GM21526 (cell line): ENCODE measurements around the gene AK1.
"Not testable (repeated sequence)": the region's sequence is repeated elsewhere in the genome, so short reads cannot be mapped to it uniquely, and the experiment has no call there.

ENCODE experiments used
- ATAC-seq: cut with Tn5 transposase; IDR thresholded peaks from one replicate; pipeline ENCODE4 v1.9.1; 2021; ENCODE audit warnings: moderate library complexity; ENCODE audit not compliant: unreplicated experiment, low FRiP score

Gene AK1

GRCh38 chr9:127885508-127886281 is 8.2 kb upstream of the AK1 start:
- ATAC-seq: no peak

- ATAC-seq: no peak
Observed at GRCh38 chr9:127884976-127885490, 7.6 kb upstream of the AK1 start.

GRCh38 chr9:127884427-127884911 is 7.0 kb upstream of the AK1 start:
- ATAC-seq: no peak

GRCh38 chr9:127883959-127884358 is 6.5 kb upstream of the AK1 start:
- ATAC-seq: no peak

GRCh38 chr9:127881715-127882114 is 4.2 kb upstream of the AK1 start:
- ATAC-seq: not testable (repeated sequence)

- no peak for ATAC-seq
Observed at GRCh38 chr9:127880143-127880542, 2.7 kb upstream of the AK1 start.

- ATAC-seq: no peak
Observed at GRCh38 chr9:127878652-127879390, 1.3 kb upstream of the AK1 start.

GRCh38 chr9:127878001-127878651 is 651 bp upstream of the AK1 start:
- no peak for ATAC-seq

GRCh38 chr9:127876764-127877562 is 512 bp downstream of the AK1 start:
- ATAC-seq: no peak

- no peak for ATAC-seq
Observed at GRCh38 chr9:127876026-127876763, 1.3 kb downstream of the AK1 start.

- no peak for ATAC-seq
Observed at GRCh38 chr9:127875306-127875966, 2.0 kb downstream of the AK1 start.

GRCh38 chr9:127874301-127875221 is 2.9 kb downstream of the AK1 start:
- no peak for ATAC-seq

- ATAC-seq: no peak
Observed at GRCh38 chr9:127873886-127874285, 3.6 kb downstream of the AK1 start.

- ATAC-seq: no peak
Observed at GRCh38 chr9:127873223-127873691, 4.2 kb downstream of the AK1 start.

- ATAC-seq: no peak
Observed at GRCh38 chr9:127872369-127873222, 4.9 kb downstream of the AK1 start.

GRCh38 chr9:127871531-127871930 is 5.9 kb downstream of the AK1 start:
- no peak for ATAC-seq

GRCh38 chr9:127870887-127871286 is 6.6 kb downstream of the AK1 start:
- ATAC-seq: no peak
